Kidney (tissue), 14 donors: ENCODE results near the gene DAZAP1. TPM values are rescaled to one million over a fixed set of nuclear protein-coding genes. Genes with fewer than 3 reads are reported as not detected.

Experiments
- DNase-seq, 5 donors: peaks; one replicate each; pipeline ENCODE4 v3.0.0-alpha.2; 2013 to 2020
- FAIRE-seq: peaks from 2 replicates; lab custom pipeline; 2012; peaks lifted over from hg19 to GRCh38; lab: Jason Lieb, UNC
- H3K27ac ChIP-seq, 2 donors: one replicate each; pipeline ENCODE4 v1.7.0; 2013; ENCODE audit warnings: low read depth in 2 of 2, low read length in 2 of 2, inconsistent platforms in 1 of 2
- H3K27me3 ChIP-seq: one replicate; pipeline ENCODE4 v1.7.1; 2013; ENCODE audit warnings: low read length, inconsistent platforms; ENCODE audit not compliant: control insufficient read depth, insufficient read depth
- H3K36me3 ChIP-seq, 3 donors: one replicate each; pipeline versions ENCODE4 v1.7.0 to v1.7.1; 2013; ENCODE audit warnings: low read length in 3 of 3, control low read depth in 1 of 3, inconsistent platforms in 1 of 3; ENCODE audit not compliant: insufficient read depth in 3 of 3, control insufficient read depth in 2 of 3
- H3K4me1 ChIP-seq, 3 donors: one replicate each; pipeline versions ENCODE4 v1.7.0 to v1.7.1; 2013; ENCODE audit warnings: low read length in 3 of 3, inconsistent platforms in 1 of 3, low read depth in 1 of 3; ENCODE audit not compliant: control insufficient read depth in 2 of 3, insufficient read depth in 2 of 3
- H3K4me3 ChIP-seq, 3 donors: one replicate each; pipeline versions ENCODE4 v1.7.0 to v1.8.1; 2013; ENCODE audit warnings: low read length in 3 of 3, control low read depth in 1 of 3, inconsistent platforms in 1 of 3
- H3K9ac ChIP-seq, 3 donors: one replicate each; pipeline versions ENCODE4 v1.7.0 to v1.7.1; 2013; ENCODE audit warnings: low read length in 3 of 3, control low read depth in 1 of 3, inconsistent platforms in 1 of 3
- H3K9me3 ChIP-seq, 3 donors: one replicate each; pipeline versions ENCODE4 v1.7.0 to v1.7.1; 2013; ENCODE audit warnings: low read length in 3 of 3, control low read depth in 1 of 3, inconsistent platforms in 1 of 3; ENCODE audit not compliant: control insufficient read depth in 2 of 3, insufficient read depth in 1 of 3
- intact Hi-C: fragments of 100-400 bp; cut with DNase I; formaldehyde crosslinking; loops from one replicate; pipeline ENCODE4 v1.11.1; 2022
- polyA plus RNA-seq: library from polyadenylated mRNA; stranded (reverse); fragments of 350-450 nt; fragmentation: Illumina TruSeq; extraction: RNeasy Lipid Tissue Mini Kit (QIAGEN cat#74804); gene quantifications from one replicate; pipeline ENCODE4 v1.2.3, GENCODE V29; 2014; ENCODE audit warnings: low read depth, low replicate concordance; ENCODE audit not compliant: insufficient read depth
- total RNA-seq: library from RNA; stranded (reverse); fragmentation: NEBNext Ultra II Directional; extraction: Animal tissue kit (Norgen Biotek cat#: 25700); gene quantifications from one replicate; pipeline ENCODE4 v1.2.1, GENCODE V29; 2021
- TF ChIP-seq, protein P1 (sequence below): IDR thresholded peaks from 3 replicates; pipeline ENCODE4 v1.5.1; 2012; ENCODE audit warnings: mild to moderate bottlenecking, moderate library complexity, borderline replicate concordance; ENCODE audit not compliant: insufficient read depth; ENCODE audit errors: extremely low read depth
- donor health status: control.
- donor health status: control.
- donor health status: control.
- donor health status: control.
- donor health status: control.
- donor health status: DM: yes; HTN: yes; CAD: no.
- donor health status: Normal renal cell carcinoma (clear cell type).

DAZAP1 gene
- total and polyA plus RNA-seq, 2 donors from 2014 or later: 47.7 to 98.5 TPM

DNA sequence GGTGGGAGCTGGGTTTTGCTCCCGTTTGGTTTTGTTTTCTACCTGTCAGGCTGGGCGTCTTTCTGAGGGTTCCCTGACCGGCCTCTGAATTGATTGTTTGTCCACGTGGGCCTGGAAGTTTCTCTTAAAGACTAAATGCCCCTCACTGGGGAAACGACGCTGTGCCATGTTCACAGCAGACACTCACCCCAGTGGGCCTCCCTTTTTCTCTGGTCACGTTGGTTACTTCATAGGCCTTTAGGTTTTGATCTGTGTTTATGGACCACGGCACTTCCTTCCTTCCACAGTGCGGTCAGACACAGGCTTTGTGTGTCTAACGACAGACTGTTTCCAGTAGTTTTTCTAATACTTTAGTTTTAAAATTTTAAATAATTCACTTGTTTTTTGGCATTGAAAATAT is 43.8 kb upstream of the DAZAP1 start:
- Histone ChIP-seq H3K9ac (no peak overlapping the region), H3K27me3 (no peaks in the 10 kb centered on the region), H3K9me3 (no peaks in the 10 kb centered on the region), H3K4me3 (no peak overlapping the region), H3K27ac (no peak overlapping the region), H3K36me3 (peaks cover 1 to 38% (median 6%) of the 10 kb centered on the region in 3 donors), H3K4me1 (peaks cover 0 to 5% (median 0%) of the 10 kb centered on the region in 3 donors)
- intact Hi-C loops: no loop called here
- DNase-seq (no peak), FAIRE-seq (no peak)
- TF ChIP-seq, protein P1, sequence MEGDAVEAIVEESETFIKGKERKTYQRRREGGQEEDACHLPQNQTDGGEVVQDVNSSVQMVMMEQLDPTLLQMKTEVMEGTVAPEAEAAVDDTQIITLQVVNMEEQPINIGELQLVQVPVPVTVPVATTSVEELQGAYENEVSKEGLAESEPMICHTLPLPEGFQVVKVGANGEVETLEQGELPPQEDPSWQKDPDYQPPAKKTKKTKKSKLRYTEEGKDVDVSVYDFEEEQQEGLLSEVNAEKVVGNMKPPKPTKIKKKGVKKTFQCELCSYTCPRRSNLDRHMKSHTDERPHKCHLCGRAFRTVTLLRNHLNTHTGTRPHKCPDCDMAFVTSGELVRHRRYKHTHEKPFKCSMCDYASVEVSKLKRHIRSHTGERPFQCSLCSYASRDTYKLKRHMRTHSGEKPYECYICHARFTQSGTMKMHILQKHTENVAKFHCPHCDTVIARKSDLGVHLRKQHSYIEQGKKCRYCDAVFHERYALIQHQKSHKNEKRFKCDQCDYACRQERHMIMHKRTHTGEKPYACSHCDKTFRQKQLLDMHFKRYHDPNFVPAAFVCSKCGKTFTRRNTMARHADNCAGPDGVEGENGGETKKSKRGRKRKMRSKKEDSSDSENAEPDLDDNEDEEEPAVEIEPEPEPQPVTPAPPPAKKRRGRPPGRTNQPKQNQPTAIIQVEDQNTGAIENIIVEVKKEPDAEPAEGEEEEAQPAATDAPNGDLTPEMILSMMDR: no peak

DNA sequence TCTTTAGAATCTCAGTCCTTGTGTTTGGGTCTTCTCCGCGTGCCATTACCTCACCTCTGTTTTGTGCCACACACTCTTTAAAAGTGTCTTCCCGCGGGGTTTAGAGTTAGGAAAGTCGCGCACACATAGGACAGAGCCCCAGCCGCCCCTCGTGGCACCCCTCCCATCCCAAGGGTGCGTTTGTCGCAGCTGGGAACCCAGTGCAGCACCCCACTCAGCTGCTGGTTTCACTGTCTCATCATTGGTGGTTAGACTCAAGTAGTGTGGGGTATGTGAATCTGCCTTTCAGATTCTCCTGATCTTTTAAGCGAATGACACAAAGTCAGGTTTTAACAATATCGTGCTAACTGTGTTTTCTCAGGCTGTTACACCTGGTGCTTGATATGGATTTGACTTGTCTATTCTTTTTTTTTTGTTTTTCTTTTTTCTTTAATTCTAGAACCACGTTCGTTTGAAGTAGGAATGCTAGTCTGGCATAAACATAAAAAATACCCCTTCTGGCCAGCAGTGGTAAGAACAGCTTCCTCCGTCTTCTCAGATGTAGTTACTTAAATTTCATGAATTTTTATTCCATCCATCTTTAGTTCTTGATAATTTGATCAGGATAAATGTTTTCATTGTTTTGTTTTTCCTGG is 43.2 kb upstream of the DAZAP1 start:
- FAIRE-seq: no peak
- no peak for DNase-seq
- Histone ChIP-seq H3K27me3 (no peaks in the 10 kb centered on the region), H3K27ac (no peak overlapping the region), H3K36me3 (peaks cover 0 to 32% (median 5%) of the 10 kb centered on the region in 3 donors), H3K9ac (no peak overlapping the region), H3K4me1 (peaks cover 0 to 5% (median 0%) of the 10 kb centered on the region in 3 donors), H3K9me3 (no peaks in the 10 kb centered on the region), H3K4me3 (no peak overlapping the region)
- intact Hi-C loops: no loop called here
- TF ChIP-seq, protein P1: no peak

DNA sequence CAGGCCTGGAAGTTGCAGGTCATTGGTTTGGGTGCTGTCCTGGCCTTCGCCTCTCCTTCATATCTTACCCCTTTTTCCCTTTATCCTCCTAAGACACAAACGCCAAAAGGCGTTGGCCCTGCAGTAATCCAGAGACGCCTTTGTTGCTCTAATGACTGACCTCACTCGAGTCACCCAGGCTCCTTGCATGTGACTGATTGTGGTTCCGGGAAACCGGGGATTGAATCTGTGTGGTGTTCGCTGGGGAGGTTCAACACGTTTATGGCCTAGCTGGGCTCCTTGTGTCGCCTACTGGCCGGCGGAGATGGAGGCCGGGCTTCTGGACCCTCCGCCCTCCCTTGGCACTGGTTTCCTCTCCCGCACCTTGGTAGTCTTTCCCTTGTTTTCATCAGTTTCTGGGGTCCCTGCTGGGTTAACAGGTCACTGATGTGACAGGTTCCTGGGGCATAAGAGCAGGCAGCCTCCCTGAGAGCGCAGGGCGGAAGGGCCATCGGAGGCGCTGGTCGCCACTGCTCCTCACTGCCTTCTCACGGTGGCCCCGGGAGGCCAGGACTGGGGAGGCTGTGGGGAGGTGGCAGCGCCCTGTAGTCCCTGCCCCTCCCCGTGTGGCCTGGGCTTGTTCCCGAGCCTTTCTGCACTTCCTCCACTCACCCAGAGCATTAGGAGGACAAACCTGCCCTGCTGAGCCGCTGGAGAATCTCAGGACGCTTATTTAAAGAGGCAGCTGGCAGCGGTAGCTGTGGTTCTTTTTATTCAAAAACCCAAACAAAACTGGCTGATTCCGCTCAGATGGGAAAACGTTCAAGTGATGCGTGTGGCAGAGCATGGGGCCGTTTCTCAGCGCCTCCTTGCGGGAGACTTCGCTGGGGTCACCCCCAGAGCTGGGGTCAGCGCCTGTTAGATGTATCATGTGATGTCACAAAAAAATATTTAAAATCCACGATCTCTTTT is 41.8 kb upstream of the DAZAP1 start:
- TF ChIP-seq, protein P1: no peak
- Histone ChIP-seq H3K9me3 (no peaks in the 10 kb centered on the region), H3K4me1 (peaks cover 0 to 4% (median 0%) of the 10 kb centered on the region in 3 donors), H3K9ac (no peak overlapping the region), H3K27ac (no peak overlapping the region), H3K36me3 (peaks cover 0 to 37% (median 3%) of the 10 kb centered on the region in 3 donors), H3K27me3 (no peaks in the 10 kb centered on the region), H3K4me3 (no peak overlapping the region)
- DNase-seq: no peak
- no peak for FAIRE-seq
- intact Hi-C loops: no loop called here
